K562 (cell line): ENCODE results near the gene ZNF135. TPM values are rescaled to one million over a fixed set of nuclear protein-coding genes. Genes with fewer than 3 reads are reported as not detected.

Experiments used
- ATAC-seq: fragments of 200-7000 bp; cut with Tn5 transposase; 3 replicates; pipeline ENCODE4 v1.9.1; 2020; ENCODE audit warnings: moderate library complexity
- BruUV-seq: library from RNA; stranded (reverse); fragments of 400-500 nt; replicated peaks from 2 replicates; lab custom pipeline; 2021; lab: Mats Ljungman, UMichigan
- CTCF ChIA-PET: fragments of 300-600 bp; formaldehyde crosslinking; extraction: SDS; loops from one replicate; lab custom pipeline; 2021; ENCODE audit warnings: low intra/inter-chr PET ratio; lab: Yijun Ruan, JAX
- POLR2A ChIA-PET: fragments of 300-600, 350-650 bp; sonication (Branson Sonifier 250); formaldehyde crosslinking; extraction: SDS; loops from one replicate; lab custom pipeline; 2021; ENCODE audit warnings: antibody characterized with exemption, inconsistent platforms; lab: Yijun Ruan, JAX
- DNase-seq, 4 experiments: peaks; one replicate each; pipeline versions ENCODE4 v3.0.0 to v3.0.0-alpha.2; 2011 to 2018; ENCODE audit warnings: low spot score in 3 of 4, mixed read lengths in 3 of 4; ENCODE audit errors: extremely low read depth in 1 of 4
- FAIRE-seq: peaks from 2 replicates; lab custom pipeline; 2011; peaks lifted over from hg19 to GRCh38; lab: Jason Lieb, UNC
- H2AFZ ChIP-seq: 2 replicates; pipeline ENCODE4 v1.6.0; 2011; ENCODE audit warnings: low read depth, low read length, control low read depth, inconsistent platforms
- H3K27ac ChIP-seq: fragments of 200-600 bp; 3 replicates; pipeline ENCODE4 v1.8.0; 2011; ENCODE audit warnings: low read depth, mild to moderate bottlenecking, control low read depth, inconsistent platforms, low read length, moderate library complexity, mixed read lengths; ENCODE audit errors: extremely low read depth
- H3K27me3 ChIP-seq, 2 experiments: fragments of 300-600 bp in 1 of 2; 2 replicates in 1 of 2; 3 replicates in 1 of 2; pipeline versions ENCODE4 v1.6.0 to v1.8.0; 2011; ENCODE audit warnings: inconsistent platforms in 2 of 2, low read length in 2 of 2, mild to moderate bottlenecking in 1 of 2, mixed read lengths in 1 of 2, moderate library complexity in 1 of 2; ENCODE audit not compliant: control insufficient read depth in 2 of 2, insufficient read depth in 2 of 2
- H3K36me3 ChIP-seq: fragments of 300-600 bp; 3 replicates; pipeline ENCODE4 v1.8.0; 2011; ENCODE audit warnings: mild to moderate bottlenecking, low read length, inconsistent platforms; ENCODE audit not compliant: control insufficient read depth, insufficient read depth
- H3K4me1 ChIP-seq, 2 experiments: fragments of 200-600 bp in 1 of 2; replicated peaks in 1 of 2; 2 replicates in 1 of 2; 3 replicates in 1 of 2; pipeline versions ENCODE4 v1.5.1 to v1.8.0; 2011; ENCODE audit warnings: inconsistent platforms in 2 of 2, low read length in 2 of 2, mild to moderate bottlenecking in 1 of 2, mixed read lengths in 1 of 2, moderate library complexity in 1 of 2; ENCODE audit not compliant: control insufficient read depth in 2 of 2, insufficient read depth in 2 of 2
- H3K4me2 ChIP-seq: 2 replicates; pipeline ENCODE4 v1.6.1; 2011; ENCODE audit warnings: low read length, control low read depth, inconsistent platforms, mixed read lengths; ENCODE audit not compliant: insufficient read depth
- H3K4me3 ChIP-seq: fragments of 200-600 bp; sonication (generic), shearing (Covaris generic); 2 replicates; pipeline ENCODE4 v1.5.1; 2016; ENCODE audit warnings: control low read depth, inconsistent platforms
- H3K79me2 ChIP-seq: fragments of 200-600 bp; 3 replicates; pipeline ENCODE4 v1.8.0; 2011; ENCODE audit warnings: low read length, inconsistent platforms; ENCODE audit not compliant: control insufficient read depth, insufficient read depth
- H3K9ac ChIP-seq, 2 experiments: 2 replicates each; pipeline versions ENCODE4 v1.6.0 to v1.6.1; 2011; ENCODE audit warnings: low read depth in 2 of 2, low read length in 2 of 2, control low read depth in 1 of 2, inconsistent platforms in 1 of 2, mild to moderate bottlenecking in 1 of 2, mixed read lengths in 1 of 2; ENCODE audit not compliant: insufficient read depth in 1 of 2
- H3K9me1 ChIP-seq: one replicate; pipeline ENCODE4 v1.6.0; 2011; ENCODE audit warnings: inconsistent platforms, mild to moderate bottlenecking, low read length, moderate library complexity; ENCODE audit not compliant: control insufficient read depth, insufficient read depth
- H3K9me3 ChIP-seq: replicated peaks from 2 replicates; pipeline ENCODE4 v1.5.1; 2011; ENCODE audit warnings: low read depth, low read length, inconsistent platforms; ENCODE audit not compliant: control insufficient read depth, insufficient read depth
- H4K20me1 ChIP-seq: replicated peaks from 2 replicates; pipeline ENCODE4 v1.6.1; 2011; ENCODE audit warnings: low read length, inconsistent platforms, mixed read lengths; ENCODE audit not compliant: control insufficient read depth, insufficient read depth
- LCOR ChIP-seq: sonication (generic); formaldehyde crosslinking; IDR thresholded peaks from 2 replicates; pipeline ENCODE4 v1.8.0; 2022; ENCODE audit warnings: mild to moderate bottlenecking, missing genetic modification reagents
- NRF1 ChIP-seq, 2 experiments: fragments of 450-650 bp; IDR thresholded peaks in 1 of 2; conservative IDR thresholded peaks in 1 of 2; 2 replicates each; pipeline ENCODE4 v1.6.1; 2014; ENCODE audit warnings: mild to moderate bottlenecking in 2 of 2
- NUFIP1 ChIP-seq: fragments of 450-650 bp; IDR thresholded peaks from 2 replicates; pipeline ENCODE4 v1.6.1; 2018; ENCODE audit not compliant: partially characterized antibody
- SMARCA5 ChIP-seq: fragments of 450-650 bp; IDR thresholded peaks from 2 replicates; pipeline ENCODE4 v1.6.1; 2016
- SMC3 ChIP-seq: conservative IDR thresholded peaks from 2 replicates; pipeline ENCODE4 v1.6.1; 2011; ENCODE audit warnings: low read depth, low read length, improper control_type of control experiment; ENCODE audit not compliant: insufficient read depth
- WHSC1 ChIP-seq: IDR thresholded peaks from one replicate; pipeline ENCODE4 v1.6.1; 2012; ENCODE audit warnings: low read length, control low read depth, inconsistent platforms
- ZBTB17 ChIP-seq: fragments of 450-650 bp; formaldehyde crosslinking; IDR thresholded peaks from 2 replicates; pipeline ENCODE4 v1.4.0; 2020; ENCODE audit warnings: mild to moderate bottlenecking
- ZNF224 ChIP-seq: sonication (generic); formaldehyde crosslinking; IDR thresholded peaks from 2 replicates; pipeline ENCODE4 v1.8.0; 2022; ENCODE audit warnings: mild to moderate bottlenecking, missing genetic modification reagents
- WGBS: fragments of 100-300 bp; shearing (Covaris generic); methylation state at CpG from one replicate; pipeline ENCODE4 v1.1.6; 2016; ENCODE audit warnings: low coverage, mixed read lengths; ENCODE audit not compliant: insufficient coverage; ENCODE audit errors: missing lambda C conversion rate; 5-methylcytosine and 5-hydroxymethylcytosine counted together
- in situ Hi-C: fragments of 300-500 bp; cut with MboI; formaldehyde crosslinking; loops from 4 replicates; pipeline ENCODE4 v1.15.0; 2018; ENCODE audit warnings: inconsistent platforms, mixed read lengths
- intact Hi-C: fragments of 100-400 bp; cut with micrococcal nuclease; formaldehyde crosslinking; loops from 2 replicates; pipeline ENCODE4 v1.14.2; 2022
- polyA plus RNA-seq, 8 experiments: library from polyadenylated mRNA; depleted of rRNA in 4 of 8; stranded (reverse) in 5 of 8; unstranded in 3 of 8; fragments of >200 nt; fragmentation: Nextera tagmentation in 2 of 8; fragmentation: Illumina TruSeq in 1 of 8; extraction: Ambion mirVana in 2 of 8; extraction: Trizol in 1 of 8; gene quantifications; 2 replicates each; pipeline versions ENCODE4 v1.2.1 to v1.2.3, GENCODE V29; 2011 to 2014; ENCODE audit warnings: inconsistent platforms in 1 of 8, missing spikeins in 1 of 8
- total RNA-seq, 7 experiments: library from RNA; depleted of rRNA in 6 of 7; stranded (reverse); fragments of >200 nt in 6 of 7; fragmentation: Illumina TruSeq in 2 of 7; extraction: Trizol in 2 of 7; gene quantifications; 2 replicates each; pipeline versions ENCODE4 v1.2.1 to v1.2.3, GENCODE V29; 2011 to 2021; ENCODE audit warnings: low replicate concordance in 1 of 7
- TF ChIP-seq, protein P1 (sequence below): fragments of 250-450 bp; sonication (Bioruptor Pico); IDR thresholded peaks from 2 replicates; pipeline ENCODE4 v1.8.0; 2021; ENCODE audit warnings: moderate library complexity, mild to moderate bottlenecking, inconsistent platforms

ZNF135 gene
- total and polyA plus RNA-seq, 9 of the 15 experiments (the other 6 are each of a cell fraction or from before 2014, with no cell fraction given), result not detected

DNA sequence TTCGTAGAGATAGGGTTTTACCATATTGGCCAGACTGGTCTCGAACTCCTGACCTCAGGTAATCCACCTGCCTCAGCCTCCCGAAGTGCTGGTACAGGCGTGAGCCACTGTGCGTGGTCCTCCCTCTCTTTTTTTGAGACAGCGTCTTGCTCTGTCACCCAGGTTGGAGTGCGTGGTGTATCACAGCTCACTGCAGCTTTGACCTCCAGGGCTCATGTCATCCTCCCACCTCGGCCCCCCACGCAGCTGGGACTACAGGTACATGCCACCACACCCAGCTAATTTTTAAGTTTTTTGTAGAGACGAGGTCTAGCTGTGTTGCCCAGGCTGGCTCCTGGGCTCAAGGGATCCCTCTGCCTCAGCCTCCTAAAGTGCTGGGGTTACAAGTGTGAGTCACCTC, 20.7 kb downstream of the ZNF135 start:
- 0% methylated on average over 9 of the region's 10 CpGs for WGBS

More for the DNA sequence above, 20.7 kb downstream of the ZNF135 start:
- intact Hi-C loops (no loop called here), in situ Hi-C loops (no loop called here)
- H3K9ac ChIP-seq, result no peak overlapping the region
- no peaks in the 10 kb centered on the region for H4K20me1 ChIP-seq
- POLR2A ChIA-PET, result no interaction called here
- BruUV-seq, result no TSS peak
- H3K27me3 ChIP-seq, result no peaks in the 10 kb centered on the region
- H3K4me3 ChIP-seq, result no peak overlapping the region
- no peak overlapping the region for H3K27ac ChIP-seq
- H3K9me1 ChIP-seq, result no peaks in the 10 kb centered on the region
- no peak overlapping the region for H3K4me2 ChIP-seq
- CTCF ChIA-PET, result no interaction called here
- H3K9me3 ChIP-seq, result no peaks in the 10 kb centered on the region; the same call in 1 of the 2 replicates
- DNase-seq, result no peak
- TF ChIP-seq WHSC1, result no peak
- no peak for TF ChIP-seq SMC3
- no peak for TF ChIP-seq ZNF224 (CRISPR knock-in tag)
- no peak for TF ChIP-seq LCOR
- no peak for TF ChIP-seq SMARCA5
- TF ChIP-seq ZBTB17 (CRISPR knock-in tag), result no peak
- TF ChIP-seq, protein P1, sequence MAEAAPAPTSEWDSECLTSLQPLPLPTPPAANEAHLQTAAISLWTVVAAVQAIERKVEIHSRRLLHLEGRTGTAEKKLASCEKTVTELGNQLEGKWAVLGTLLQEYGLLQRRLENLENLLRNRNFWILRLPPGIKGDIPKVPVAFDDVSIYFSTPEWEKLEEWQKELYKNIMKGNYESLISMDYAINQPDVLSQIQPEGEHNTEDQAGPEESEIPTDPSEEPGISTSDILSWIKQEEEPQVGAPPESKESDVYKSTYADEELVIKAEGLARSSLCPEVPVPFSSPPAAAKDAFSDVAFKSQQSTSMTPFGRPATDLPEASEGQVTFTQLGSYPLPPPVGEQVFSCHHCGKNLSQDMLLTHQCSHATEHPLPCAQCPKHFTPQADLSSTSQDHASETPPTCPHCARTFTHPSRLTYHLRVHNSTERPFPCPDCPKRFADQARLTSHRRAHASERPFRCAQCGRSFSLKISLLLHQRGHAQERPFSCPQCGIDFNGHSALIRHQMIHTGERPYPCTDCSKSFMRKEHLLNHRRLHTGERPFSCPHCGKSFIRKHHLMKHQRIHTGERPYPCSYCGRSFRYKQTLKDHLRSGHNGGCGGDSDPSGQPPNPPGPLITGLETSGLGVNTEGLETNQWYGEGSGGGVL (CRISPR knock-in tag), result no peak
- no peak for TF ChIP-seq NRF1 (conservative IDR thresholded peaks at IDR 0.05 in 1 of 2, IDR thresholded peaks at IDR 0.05 in 1 of 2)
- TF ChIP-seq NUFIP1, result no peak
- TF ChIP-seq, all 486 proteins: peak for 0
- Histone ChIP-seq H3K36me3 (no peaks in the 10 kb centered on the region), H3K4me1 (peaks cover 0 to 6% of the 10 kb centered on the region in 2 experiments; a peak in 1 of 5 replicates), H3K79me2 (no peaks in the 10 kb centered on the region), H2AFZ (no peak overlapping the region)
- ATAC-seq (no peak), FAIRE-seq (no peak)
